HG03196 (cell line): Measurements from ENCODE around the gene TRPM6.

Experiments used
- ATAC-seq: cut with Tn5 transposase; IDR thresholded peaks from one replicate; pipeline ENCODE4 v1.9.1; 2021; ENCODE audit not compliant: unreplicated experiment

Gene TRPM6

DNA sequence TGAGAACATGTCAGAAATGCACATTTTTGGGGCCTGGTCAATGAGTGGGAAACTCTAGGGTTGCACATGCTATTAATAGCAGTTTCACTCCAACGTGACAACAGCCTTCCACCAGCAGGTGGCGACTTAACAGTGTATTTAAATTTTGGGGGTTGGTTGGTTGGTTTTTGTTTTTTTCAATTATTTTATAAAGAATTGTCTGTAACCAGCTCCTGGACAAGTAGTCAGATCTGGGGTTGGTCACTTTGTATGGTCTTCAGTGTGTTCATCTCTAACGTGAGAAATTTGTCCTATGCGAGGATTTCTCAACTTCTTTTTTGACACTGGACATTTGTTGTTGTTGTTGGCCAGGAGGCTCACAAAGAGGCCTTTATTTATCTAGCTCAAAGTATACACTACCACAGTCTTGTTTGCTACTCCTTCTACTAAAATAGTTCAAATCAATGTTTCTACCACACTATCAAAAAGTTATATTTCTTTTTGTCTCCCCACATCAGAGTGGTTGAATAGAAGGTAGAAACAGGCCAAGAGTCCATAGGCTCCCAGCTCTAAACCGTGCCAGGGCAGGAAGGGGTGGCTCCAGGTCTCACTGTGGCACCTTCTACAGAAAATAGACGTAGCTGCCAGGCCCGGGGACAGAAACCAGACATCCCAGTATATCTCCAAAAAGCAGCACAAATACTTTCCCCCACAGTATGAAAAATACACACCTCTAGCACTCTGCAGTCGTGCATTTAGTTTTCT lies 110.4 kb downstream of the TRPM6 start:
- ATAC-seq, result no peak

- no peak for ATAC-seq
Measured at GRCh38 chr9:74775396-74775795, 112.3 kb downstream of the TRPM6 start.

DNA sequence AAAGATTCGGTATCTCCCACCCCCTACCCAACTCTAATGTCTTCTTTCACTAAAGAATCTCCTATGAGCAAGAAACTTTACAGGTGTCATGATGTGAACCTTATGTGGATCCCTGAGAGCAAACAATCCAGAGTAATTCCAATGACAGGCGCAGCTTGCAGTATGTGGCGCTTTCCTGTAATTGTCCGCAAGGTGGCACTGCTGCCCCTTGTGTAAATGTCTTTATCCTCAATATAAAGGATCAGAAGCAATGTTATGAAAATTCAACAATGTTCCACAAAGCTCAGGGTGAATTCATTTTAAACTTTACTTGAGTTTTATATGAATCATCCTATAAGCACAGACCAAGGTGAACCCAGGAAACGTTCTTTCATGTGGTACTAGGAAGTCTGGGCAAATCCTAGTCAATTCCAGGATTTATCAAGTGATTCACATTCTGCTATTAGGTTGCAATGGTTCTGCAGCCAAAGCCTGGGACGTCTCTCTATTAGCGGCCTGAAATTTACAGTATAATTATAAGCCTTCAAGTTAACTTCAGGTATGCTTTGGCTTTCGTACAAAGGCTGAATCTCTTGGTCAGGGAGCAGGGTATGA lies 113.7 kb downstream of the TRPM6 start:
- no peak for ATAC-seq

GRCh38 chr9:74772121-74772520 lies 115.6 kb downstream of the TRPM6 start:
- ATAC-seq, result no peak

DNA sequence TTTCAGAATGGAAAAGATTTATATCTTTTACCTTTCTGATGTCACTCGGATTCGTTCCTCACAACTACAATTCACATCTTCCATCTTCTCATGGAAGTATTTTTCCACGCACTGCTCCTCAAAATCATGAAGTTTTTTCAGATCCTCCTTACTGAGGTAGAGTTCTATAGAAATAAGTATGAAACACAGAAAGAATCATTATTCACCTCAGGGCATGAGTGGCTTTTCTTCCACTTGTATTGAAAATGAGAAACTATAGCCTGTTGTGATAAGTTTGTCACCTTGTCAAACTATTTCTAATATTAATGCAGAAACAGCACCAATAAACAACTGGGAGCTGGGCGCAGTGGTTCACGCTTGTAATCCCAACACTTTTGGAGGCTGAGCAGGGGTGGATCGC lies 116.0 kb downstream of the TRPM6 start:
- ATAC-seq, result no peak

- ATAC-seq, result no peak
Measured at GRCh38 chr9:74771262-74771585, 116.5 kb downstream of the TRPM6 start.

DNA sequence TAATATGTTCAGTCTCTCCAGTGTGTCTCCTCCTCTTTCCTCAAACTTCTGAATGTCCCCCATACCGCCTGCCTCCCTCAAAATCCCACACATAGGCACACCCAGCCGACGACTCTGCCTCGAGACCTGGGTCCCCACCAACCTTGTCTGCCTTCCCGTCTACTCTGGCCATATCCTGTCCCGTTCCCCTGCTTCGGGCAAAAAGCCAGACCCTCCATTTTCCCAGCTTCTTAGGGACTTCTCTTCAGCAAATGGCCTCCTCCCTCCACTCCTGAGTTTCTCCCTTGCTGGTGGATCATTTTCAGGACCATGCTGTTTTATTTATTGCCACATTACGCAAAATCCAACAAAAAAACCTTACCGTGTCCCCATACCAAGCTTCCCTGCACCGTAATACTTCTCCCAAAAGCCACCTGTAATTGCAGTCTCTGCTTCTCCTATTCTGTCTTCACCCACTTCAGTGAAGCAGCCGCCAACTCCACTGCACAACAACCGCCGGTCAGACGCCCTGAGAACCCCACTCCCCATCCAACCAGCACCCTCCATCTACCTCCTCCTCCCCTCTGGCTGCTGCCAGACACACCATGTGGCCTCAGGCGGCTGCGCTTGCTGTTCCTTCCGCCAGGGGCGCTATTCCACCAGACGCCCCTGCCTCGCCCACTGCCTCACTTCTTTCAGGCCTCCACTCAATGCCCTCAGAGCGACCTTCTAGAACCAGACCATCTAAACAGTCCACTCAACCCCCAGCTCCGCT lies 117.0 kb downstream of the TRPM6 start:
- ATAC-seq, result no peak

DNA sequence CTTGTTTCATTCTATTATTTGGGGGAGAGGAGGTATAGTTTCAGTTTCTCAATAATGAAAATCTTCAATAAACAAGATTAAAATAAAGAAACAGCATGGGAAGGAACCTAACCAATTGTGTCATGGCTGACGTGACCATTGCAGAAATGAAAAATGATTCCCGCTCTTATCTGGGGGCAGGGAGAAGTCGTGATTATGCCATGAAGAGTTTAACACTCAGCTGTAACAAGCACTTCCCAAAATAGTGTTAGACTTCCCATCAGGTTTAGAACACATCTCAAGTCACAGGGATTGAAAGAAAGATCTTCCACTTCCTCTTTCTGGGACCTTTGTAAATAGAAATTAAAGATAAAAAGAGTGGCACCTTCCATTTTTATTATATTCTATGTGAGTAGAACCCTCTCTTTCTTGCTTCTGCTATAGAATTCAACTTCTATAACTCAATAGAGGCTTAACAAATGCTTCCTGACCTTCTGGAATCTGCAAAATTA lies 122.2 kb downstream of the TRPM6 start:
- no peak for ATAC-seq

- no peak for ATAC-seq
Measured at GRCh38 chr9:74762950-74763349, 124.8 kb downstream of the TRPM6 start.

- ATAC-seq, result no peak
Measured at GRCh38 chr9:74760031-74760700, 127.6 kb downstream of the TRPM6 start.

GRCh38 chr9:74755999-74756398 lies 131.7 kb downstream of the TRPM6 start:
- ATAC-seq, result no peak

DNA sequence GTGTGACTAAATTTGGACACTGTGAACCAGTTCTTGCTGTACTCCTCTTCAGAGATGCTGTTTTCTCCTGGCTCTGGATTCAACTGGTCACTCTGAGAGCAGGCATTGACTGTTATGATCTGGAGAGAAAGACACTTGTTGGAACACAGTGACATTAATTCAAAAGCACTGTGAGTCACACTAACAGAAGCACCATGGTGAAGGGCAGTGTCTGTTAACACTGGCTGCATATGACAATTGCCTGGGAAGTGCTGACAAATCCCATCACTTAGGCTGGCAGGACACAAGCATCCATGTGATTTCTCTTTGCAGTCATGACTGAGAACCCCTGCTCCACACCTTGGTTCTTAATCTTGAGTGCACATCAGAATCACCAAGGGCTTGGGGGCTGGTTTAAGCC lies 132.4 kb downstream of the TRPM6 start:
- ATAC-seq, result no peak

DNA sequence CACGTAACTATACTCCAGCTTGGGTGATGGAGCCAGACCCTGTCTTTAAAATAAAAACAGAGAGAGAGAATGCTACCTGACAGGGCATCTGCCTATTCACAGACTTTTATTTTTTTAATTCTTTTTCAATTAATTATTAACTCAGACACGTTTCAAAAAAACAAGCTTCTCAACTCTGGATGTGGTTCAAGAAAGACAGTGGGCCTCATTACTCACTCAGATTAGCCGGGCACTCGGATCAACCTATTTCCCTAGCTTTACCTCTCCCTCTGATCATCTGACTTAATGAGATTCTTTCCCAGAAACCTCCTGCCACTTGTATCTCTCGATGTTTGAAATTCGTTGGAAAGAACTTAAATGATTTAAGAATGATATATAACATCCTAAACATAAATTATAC lies 134.1 kb downstream of the TRPM6 start:
- no peak for ATAC-seq

DNA sequence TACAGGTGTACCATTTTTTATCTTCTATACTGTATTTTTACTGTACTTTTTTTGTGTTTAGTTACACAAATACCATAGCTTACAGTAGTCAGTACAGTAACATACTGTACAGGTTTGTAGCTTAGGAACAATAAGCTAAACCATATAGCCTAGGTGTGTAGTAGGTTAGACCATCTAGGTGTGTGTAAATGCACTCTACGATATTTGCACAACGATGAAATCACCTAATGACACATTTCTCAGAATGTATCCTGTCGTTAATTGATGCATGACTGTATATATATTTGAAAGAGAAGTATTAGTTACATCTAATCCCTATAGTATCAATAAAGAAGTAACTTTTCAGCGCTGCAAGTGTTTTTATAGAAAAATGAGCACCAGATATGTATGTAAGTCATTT lies 138.8 kb downstream of the TRPM6 start:
- no peak for ATAC-seq

DNA sequence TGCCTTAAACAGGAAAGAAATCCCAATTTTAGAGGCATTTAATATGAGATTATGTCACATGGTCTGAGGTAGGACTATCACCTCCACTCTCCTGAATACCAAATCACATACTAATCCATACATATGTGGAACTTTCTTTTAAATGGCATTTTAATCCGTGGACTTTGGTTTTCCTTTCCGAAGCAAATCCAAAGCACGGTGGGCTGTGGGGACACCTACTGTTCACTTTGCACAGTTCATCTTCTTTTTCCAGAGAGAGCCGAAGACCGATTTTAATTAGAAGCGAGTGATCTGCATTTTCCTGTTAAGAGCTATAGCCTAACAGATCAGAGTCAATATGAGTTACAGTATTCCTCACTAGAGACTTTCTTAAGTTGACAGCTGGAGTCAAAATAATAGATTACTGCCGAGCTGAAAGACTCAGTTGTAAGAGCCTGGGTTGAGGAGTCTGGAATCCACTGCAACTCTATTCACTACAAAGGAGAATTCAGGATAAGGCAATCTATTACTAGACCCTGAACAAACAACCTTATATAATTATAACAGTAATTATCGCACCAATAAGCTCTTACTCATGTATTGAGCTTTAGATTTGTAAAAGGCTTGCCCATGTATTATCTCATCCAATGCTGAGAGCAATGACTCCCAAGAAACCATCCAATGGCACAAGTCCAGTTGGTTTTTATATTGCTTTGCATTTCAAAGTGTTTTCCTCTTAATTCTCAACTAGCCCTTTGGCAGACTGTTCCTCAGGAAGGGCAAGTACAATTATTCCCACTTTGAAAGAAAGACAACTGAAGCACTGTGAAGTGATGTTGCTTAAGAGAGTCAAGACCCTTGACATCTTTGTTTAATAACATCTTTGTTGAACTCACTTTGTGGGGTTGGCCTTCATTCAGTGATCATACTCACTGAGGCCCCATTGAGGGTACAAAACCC lies 144.7 kb downstream of the TRPM6 start:
- no peak for ATAC-seq

- no peak for ATAC-seq
Measured at GRCh38 chr9:74742191-74742790, 145.4 kb downstream of the TRPM6 start.

GRCh38 chr9:74736646-74737045 lies 151.1 kb downstream of the TRPM6 start:
- no peak for ATAC-seq

DNA sequence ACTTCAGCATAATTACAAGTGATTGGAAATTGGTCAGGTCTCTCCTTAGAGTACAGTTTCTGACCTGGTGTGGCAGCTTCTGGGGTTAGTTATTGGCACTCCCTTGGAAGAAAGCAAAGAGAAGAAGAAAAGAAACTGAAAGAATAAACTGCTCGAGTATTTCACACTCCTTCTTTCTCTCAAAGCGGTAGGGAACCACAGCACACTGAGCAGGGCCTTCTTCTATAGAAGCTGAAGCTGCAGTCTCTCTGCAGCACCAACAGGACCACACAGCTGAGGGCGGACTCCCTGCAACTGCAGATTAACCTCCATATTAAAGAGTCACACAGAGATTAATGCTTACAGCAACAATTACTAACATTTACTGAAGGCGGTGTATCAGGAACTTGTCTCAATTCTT lies 152.0 kb downstream of the TRPM6 start:
- no peak for ATAC-seq

- no peak for ATAC-seq
Measured at GRCh38 chr9:74729136-74729695, 158.5 kb downstream of the TRPM6 start.

GRCh38 chr9:74728176-74728575 lies 159.5 kb downstream of the TRPM6 start:
- no peak for ATAC-seq
